Suprapubic skin (tissue), 3 donors: ENCODE measurements around the gene PPP1R1C.

Experiments
- CTCF ChIP-seq, 2 donors: fragments of 200-600 bp in 1 of 2; fragments of 450-650 bp in 1 of 2; sonication (generic) in 1 of 2; IDR thresholded peaks; one replicate each; pipeline ENCODE4 v1.5.1; 2016 to 2019; ENCODE audit warnings: antibody characterized with exemption in 2 of 2, mild to moderate bottlenecking in 1 of 2, moderate library complexity in 1 of 2
- POLR2A ChIP-seq, 2 donors: fragments of 450-650 bp; IDR thresholded peaks; one replicate each; pipeline ENCODE4 v1.6.1; 2017; ENCODE audit warnings: antibody characterized with exemption in 2 of 2, mild to moderate bottlenecking in 2 of 2, moderate library complexity in 2 of 2

- TF ChIP-seq CTCF (IDR thresholded peaks at IDR 0.05) (no peak), POLR2A (IDR thresholded peaks at IDR 0.05) (no peak)
Measured at GRCh38 chr2:181992776-181993175, 7.1 kb downstream of the PPP1R1C start.
